Left lung (tissue), 10 donors: Measurements from ENCODE around the gene PSKH1. TPM values are rescaled to one million over a fixed set of nuclear protein-coding genes. Genes with fewer than 3 reads are reported as not detected.

Source experiments
- ATAC-seq: fragments of 200-7000 bp; cut with Tn5 transposase; one replicate; pipeline ENCODE4 v1.9.1; 2020; ENCODE audit warnings: moderate library complexity
- DNase-seq, 4 donors: peaks; one replicate each; pipeline ENCODE4 v3.0.0-alpha.2; 2013 to 2020
- H3K27ac ChIP-seq, 2 donors: fragments of 200-600 bp; sonication (generic) in 1 of 2; one replicate each; pipeline versions ENCODE4 v1.5.0 to v1.8.0; 2020 to 2021
- H3K27me3 ChIP-seq, 2 donors: fragments of 200-600 bp; sonication (generic) in 1 of 2; one replicate each; pipeline versions ENCODE4 v1.5.0 to v1.8.0; 2020 to 2021
- H3K36me3 ChIP-seq, 2 donors: fragments of 200-600 bp; sonication (generic) in 1 of 2; one replicate each; pipeline versions ENCODE4 v1.5.0 to v1.8.0; 2020 to 2021
- H3K4me1 ChIP-seq, 2 donors: fragments of 200-600 bp; one replicate each; pipeline ENCODE4 v1.8.0; 2021
- H3K4me3 ChIP-seq, 2 donors: fragments of 200-600 bp; sonication (generic) in 1 of 2; one replicate each; pipeline versions ENCODE4 v1.5.0 to v1.8.0; 2020 to 2021; ENCODE audit warnings: mild to moderate bottlenecking in 1 of 2
- H3K9me3 ChIP-seq, 2 donors: fragments of 200-600 bp; sonication (generic) in 1 of 2; one replicate each; pipeline versions ENCODE4 v1.5.0 to v1.8.0; 2020 to 2021
- intact Hi-C, 2 donors: fragments of 100-400 bp; cut with DNase I; formaldehyde crosslinking; loops; one replicate each; pipeline versions ENCODE4 v1.11.2 to v1.14.2; 2022
- polyA plus RNA-seq, 6 donors: library from polyadenylated mRNA; unstranded; fragments of 120-200 nt; gene quantifications; one replicate each; pipeline ENCODE4 v1.2.1, GENCODE V29; 2013; ENCODE audit not compliant: insufficient read length in 6 of 6
- total RNA-seq, 2 donors: library from RNA; stranded (reverse); fragmentation: NEBNext Ultra II Directional; extraction: Animal tissue kit (Norgen Biotek cat#: 25700); gene quantifications; one replicate each; pipeline ENCODE4 v1.2.1, GENCODE V29; 2021
- TF ChIP-seq, protein P1 (sequence below), 2 donors: fragments of 200-600 bp; sonication (generic) in 1 of 2; IDR thresholded peaks; one replicate each; pipeline versions ENCODE4 v1.5.0 to v1.8.0; 2021; ENCODE audit warnings: antibody characterized with exemption in 2 of 2
- donor health status: DM: no; HTN: yes; CAD: no.
- donor health status: DM: no; HTN: no; CAD: no.

PSKH1 gene
- total and polyA plus RNA-seq, 8 donors = 20.8 to 32.1 (median 29.0) TPM

DNA sequence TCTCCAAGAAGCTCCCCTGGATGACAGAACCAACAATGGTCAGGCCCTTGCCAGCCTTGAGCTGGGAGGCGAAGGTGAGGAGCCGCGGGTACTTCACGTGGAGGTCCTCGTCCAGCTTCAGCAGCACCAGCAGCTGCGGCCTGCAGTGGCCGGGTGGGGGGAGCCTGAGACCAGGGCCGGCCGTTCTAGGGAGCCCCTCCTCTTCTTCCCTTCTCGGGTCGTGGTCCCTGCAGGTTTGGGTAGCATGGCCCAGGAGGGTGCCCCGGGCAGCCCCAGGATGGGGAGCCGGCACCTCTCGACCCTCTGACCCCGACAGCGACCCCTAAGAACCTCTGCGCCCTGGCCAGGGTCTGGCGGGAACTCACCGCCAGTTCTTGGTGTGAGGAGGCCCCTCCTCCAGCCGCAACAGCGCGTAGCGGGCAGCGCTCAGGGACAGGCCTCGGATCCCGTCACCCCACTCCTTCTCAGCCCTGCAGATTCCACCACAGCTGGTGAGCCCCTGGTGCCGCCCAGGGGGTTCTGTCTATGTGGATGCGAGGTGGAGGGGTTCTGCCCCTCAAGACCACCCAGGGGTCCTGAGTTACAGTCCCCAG lies 54.0 kb downstream of the PSKH1 start:
- TF ChIP-seq, protein P1, sequence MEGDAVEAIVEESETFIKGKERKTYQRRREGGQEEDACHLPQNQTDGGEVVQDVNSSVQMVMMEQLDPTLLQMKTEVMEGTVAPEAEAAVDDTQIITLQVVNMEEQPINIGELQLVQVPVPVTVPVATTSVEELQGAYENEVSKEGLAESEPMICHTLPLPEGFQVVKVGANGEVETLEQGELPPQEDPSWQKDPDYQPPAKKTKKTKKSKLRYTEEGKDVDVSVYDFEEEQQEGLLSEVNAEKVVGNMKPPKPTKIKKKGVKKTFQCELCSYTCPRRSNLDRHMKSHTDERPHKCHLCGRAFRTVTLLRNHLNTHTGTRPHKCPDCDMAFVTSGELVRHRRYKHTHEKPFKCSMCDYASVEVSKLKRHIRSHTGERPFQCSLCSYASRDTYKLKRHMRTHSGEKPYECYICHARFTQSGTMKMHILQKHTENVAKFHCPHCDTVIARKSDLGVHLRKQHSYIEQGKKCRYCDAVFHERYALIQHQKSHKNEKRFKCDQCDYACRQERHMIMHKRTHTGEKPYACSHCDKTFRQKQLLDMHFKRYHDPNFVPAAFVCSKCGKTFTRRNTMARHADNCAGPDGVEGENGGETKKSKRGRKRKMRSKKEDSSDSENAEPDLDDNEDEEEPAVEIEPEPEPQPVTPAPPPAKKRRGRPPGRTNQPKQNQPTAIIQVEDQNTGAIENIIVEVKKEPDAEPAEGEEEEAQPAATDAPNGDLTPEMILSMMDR (IDR thresholded peaks at IDR 0.05) = no peak
- intact Hi-C loops = no loop called here
- ATAC-seq = no peak
- no peaks in the 10 kb centered on the region for H3K27me3 ChIP-seq
- no peak for DNase-seq
- H3K4me1 ChIP-seq = no peaks in the 10 kb centered on the region
- H3K9me3 ChIP-seq = no peaks in the 10 kb centered on the region
- H3K27ac ChIP-seq = no peak overlapping the region
- no peak overlapping the region for H3K4me3 ChIP-seq
- peaks cover 4 to 97% of the 10 kb centered on the region in 2 donors for H3K36me3 ChIP-seq

DNA sequence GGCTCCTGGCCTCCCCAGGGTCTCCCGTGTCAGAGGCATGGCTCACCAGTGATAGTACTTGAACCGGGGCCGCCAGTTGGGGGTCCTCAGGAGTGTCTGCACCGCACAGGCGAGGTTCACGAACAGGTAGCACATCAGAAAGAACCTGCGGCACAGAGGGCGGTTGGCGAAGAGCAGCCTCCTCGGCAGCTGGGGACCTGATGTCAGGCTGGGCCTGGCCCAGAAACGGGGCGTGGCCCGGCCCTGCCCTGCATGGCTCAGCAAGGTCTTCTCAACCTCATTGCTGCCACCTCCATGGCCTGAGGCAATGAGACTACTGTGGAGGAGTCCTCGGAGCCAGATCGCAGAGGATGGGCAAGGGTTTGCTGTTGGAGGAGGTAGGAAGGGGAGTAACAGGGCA lies 55.0 kb downstream of the PSKH1 start:
- no peak overlapping the region for H3K4me3 ChIP-seq
- intact Hi-C loops = no loop called here
- no peaks in the 10 kb centered on the region for H3K9me3 ChIP-seq
- H3K4me1 ChIP-seq = no peaks in the 10 kb centered on the region
- H3K27ac ChIP-seq = no peak overlapping the region
- no peak for DNase-seq
- no peak for ATAC-seq
- H3K36me3 ChIP-seq = peaks cover 4 to 97% of the 10 kb centered on the region in 2 donors
- TF ChIP-seq, protein P1 (IDR thresholded peaks at IDR 0.05) = no peak
- H3K27me3 ChIP-seq = no peaks in the 10 kb centered on the region

DNA sequence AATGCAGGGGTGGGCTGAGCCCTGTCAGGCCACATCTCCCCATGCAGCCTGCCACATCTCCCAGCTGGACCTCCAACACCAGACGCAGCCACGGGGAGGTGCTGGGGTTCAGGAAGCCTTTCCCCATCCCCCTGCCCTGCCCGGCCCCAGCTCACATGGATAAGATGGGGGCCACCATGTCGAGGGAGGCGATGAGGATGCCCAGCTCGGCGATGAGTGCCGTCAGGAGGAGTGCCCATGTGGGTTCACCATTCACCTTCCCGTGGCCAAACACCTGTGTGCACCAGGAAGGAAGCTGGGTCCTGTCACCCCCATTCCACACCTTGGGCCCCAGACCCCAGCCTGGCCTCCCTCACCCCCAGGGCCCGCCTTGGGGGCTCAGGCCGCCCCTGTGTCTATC lies 56.6 kb downstream of the PSKH1 start:
- intact Hi-C loops = no loop called here
- no peak for ATAC-seq

DNA sequence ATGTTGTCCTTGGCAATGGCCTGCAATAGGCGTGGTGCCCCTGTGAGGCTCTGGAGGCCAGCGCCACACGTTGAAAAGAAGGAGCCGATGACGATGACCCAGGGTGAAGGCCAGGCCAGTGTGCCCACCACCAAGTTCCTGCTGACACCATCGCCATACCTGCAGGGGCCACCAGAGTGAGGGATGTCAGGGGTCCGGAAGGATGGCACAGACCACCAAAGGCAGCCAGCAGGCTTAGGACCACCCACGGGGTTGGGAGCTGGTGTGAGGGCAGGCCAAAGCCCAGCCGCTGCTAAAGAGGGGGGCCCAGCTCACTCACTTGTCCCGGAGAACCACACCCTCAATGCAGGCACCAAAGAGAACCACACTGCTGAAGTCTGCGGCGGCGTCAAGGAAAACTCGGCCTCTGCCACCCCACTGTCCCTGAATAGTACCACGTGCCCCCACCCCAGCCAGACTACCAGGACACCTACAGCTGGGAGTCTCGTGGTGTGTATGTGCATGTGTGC lies 57.3 kb downstream of the PSKH1 start:
- H3K36me3 ChIP-seq = peaks cover 4 to 99% of the 10 kb centered on the region in 2 donors
- TF ChIP-seq, protein P1 (IDR thresholded peaks at IDR 0.05) = no peak
- H3K27ac ChIP-seq = no peak overlapping the region
- peak in 1 of 4 donors; percentile 19 for DNase-seq
- no peaks in the 10 kb centered on the region for H3K27me3 ChIP-seq
- H3K4me1 ChIP-seq = no peaks in the 10 kb centered on the region
- no peaks in the 10 kb centered on the region for H3K9me3 ChIP-seq
- no peak overlapping the region for H3K4me3 ChIP-seq
- no peak for ATAC-seq
- intact Hi-C loops = no loop called here

More for the DNA sequence above, 56.6 kb downstream of the PSKH1 start:
- no peak overlapping the region for H3K4me3 ChIP-seq
- H3K4me1 ChIP-seq = no peaks in the 10 kb centered on the region
- H3K27me3 ChIP-seq = no peaks in the 10 kb centered on the region
- DNase-seq = peak in 1 of 4 donors; percentile 71
- peaks cover 4 to 99% of the 10 kb centered on the region in 2 donors for H3K36me3 ChIP-seq
- H3K27ac ChIP-seq = no peak overlapping the region
- no peaks in the 10 kb centered on the region for H3K9me3 ChIP-seq
- TF ChIP-seq, protein P1 (IDR thresholded peaks at IDR 0.05) = no peak

DNA sequence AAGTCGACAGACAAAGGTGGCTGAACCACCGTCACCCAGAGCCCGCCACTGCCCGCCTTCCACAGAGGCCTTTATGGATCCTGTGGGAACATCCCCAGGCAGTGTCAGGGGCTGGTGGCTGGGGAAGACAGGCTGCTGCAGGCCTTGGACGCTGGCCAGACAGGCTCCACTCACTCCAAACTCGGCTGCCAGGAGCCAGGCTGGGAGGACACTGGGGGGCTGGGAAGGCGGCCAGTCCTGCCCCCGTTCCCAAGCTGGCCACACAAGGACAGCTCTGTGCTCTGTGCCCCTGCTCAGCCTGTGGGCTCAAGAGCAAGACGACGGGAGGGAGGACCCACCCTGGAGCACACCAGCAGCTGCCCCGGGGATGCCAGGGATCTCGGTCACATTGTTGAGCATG lies 58.4 kb downstream of the PSKH1 start:
- H3K9me3 ChIP-seq = no peaks in the 10 kb centered on the region
- no peaks in the 10 kb centered on the region for H3K4me1 ChIP-seq
- no peak overlapping the region for H3K4me3 ChIP-seq
- no peaks in the 10 kb centered on the region for H3K27me3 ChIP-seq
- no peak for DNase-seq
- TF ChIP-seq, protein P1 (IDR thresholded peaks at IDR 0.05) = no peak
- intact Hi-C loops = no loop called here
- peaks cover 4 to 99% of the 10 kb centered on the region in 2 donors for H3K36me3 ChIP-seq
- H3K27ac ChIP-seq = no peak overlapping the region
- no peak for ATAC-seq
